ENCODE data around the gene NCKIPSD. TPM values are rescaled to one million over a fixed set of nuclear protein-coding genes. Genes with fewer than 3 reads are reported as not detected.

The NCKIPSD gene
- total RNA-seq, 1 experiment from 2014 or later, result 26.9 TPM

DNA sequence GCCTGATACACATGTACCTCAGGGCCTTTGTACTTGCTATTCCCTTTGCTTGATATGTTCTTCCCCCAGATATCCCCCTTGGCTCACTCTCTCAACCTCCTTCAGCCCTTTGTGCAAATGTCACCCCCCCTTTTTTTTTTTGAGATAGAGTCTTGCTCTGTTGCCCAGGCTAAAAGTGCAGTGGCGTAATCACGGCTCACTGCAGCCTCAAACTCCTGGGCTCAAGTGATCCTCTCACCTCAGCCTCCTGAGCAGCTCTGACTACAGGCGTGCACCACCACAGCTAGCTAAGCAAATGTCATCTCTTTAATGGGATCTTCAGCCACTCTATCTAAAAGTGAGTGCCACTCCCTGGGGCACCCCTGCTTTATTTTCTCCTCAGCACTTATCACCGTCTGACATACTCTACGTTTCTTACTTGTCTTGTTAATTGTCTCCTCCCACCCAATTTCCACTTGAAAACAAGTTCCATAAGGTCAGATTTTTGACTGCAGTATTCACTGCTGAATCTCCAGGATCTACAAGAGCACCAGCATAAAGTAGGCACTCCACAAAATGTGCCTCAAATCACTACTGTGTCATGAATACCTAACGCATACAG, 16.7 kb upstream of the NCKIPSD start:
- Mint-ChIP-seq H3K27ac (ENCODE audit: low read depth, unreplicated experiment) (no peak overlapping the region), H3K36me3 (ENCODE audit: insufficient read depth, unreplicated experiment) (peaks cover 97% of the 10 kb centered on the region), H3K27me3 (ENCODE audit: insufficient read depth, unreplicated experiment) (no peaks in the 10 kb centered on the region), H3K4me3 (ENCODE audit: unreplicated experiment) (no peak overlapping the region), H3K9me3 (ENCODE audit: unreplicated experiment) (no peaks in the 10 kb centered on the region), H3K4me1 (ENCODE audit: insufficient read depth, unreplicated experiment) (peaks cover 8% of the 10 kb centered on the region)
- intact Hi-C loops (cut with micrococcal nuclease), result no loop called here
- no peak for DNase-seq (ENCODE audit: unreplicated experiment)
- ChIA-PET CTCF (no interaction called here), POLR2A (interaction anchor here (0.6 kb wide), 2 partner anchors 38 kb away, joined by 3 read pairs; no protein-coding TSS in a partner anchor)
- BruUV-seq (replicated peaks), result no TSS peak
- TF ChIP-seq, protein P1, sequence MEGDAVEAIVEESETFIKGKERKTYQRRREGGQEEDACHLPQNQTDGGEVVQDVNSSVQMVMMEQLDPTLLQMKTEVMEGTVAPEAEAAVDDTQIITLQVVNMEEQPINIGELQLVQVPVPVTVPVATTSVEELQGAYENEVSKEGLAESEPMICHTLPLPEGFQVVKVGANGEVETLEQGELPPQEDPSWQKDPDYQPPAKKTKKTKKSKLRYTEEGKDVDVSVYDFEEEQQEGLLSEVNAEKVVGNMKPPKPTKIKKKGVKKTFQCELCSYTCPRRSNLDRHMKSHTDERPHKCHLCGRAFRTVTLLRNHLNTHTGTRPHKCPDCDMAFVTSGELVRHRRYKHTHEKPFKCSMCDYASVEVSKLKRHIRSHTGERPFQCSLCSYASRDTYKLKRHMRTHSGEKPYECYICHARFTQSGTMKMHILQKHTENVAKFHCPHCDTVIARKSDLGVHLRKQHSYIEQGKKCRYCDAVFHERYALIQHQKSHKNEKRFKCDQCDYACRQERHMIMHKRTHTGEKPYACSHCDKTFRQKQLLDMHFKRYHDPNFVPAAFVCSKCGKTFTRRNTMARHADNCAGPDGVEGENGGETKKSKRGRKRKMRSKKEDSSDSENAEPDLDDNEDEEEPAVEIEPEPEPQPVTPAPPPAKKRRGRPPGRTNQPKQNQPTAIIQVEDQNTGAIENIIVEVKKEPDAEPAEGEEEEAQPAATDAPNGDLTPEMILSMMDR (IDR thresholded peaks at IDR 0.05; ENCODE audit: unreplicated experiment), result no peak

DNA sequence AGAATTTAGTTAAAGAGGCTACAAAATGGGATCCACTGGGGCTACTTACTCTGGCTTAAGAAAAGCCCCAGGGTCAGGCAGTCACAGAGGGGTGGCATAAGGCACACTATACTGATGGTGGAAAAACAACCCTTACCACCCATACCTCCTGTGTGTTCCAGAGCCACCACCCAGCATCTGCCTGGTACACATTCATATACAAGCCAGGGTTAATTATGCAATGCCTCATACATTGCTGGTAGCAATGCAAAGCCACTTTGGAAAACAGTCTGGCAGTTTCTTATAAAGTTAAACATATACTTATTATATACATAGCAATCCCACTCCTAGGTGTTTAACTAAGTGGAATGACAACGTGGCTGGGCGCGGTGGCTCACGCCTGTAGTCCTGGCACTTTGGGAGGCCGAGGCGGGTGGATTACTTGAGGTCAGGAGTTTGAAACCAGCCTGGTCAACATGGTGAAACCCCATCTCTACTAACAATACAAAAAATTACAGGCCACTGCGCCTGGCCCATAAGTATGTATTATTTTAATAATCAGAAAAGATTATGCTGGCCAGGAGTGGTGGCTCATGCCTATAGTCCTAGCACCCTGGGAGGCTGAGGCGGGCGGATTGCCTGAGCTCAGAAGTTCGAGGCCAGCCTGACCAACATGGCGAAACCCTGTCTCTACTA, 15.2 kb upstream of the NCKIPSD start:
- Mint-ChIP-seq H3K27me3 (ENCODE audit: insufficient read depth, unreplicated experiment) (no peaks in the 10 kb centered on the region), H3K4me1 (ENCODE audit: insufficient read depth, unreplicated experiment) (peaks cover 8% of the 10 kb centered on the region), H3K9me3 (ENCODE audit: unreplicated experiment) (no peaks in the 10 kb centered on the region), H3K4me3 (ENCODE audit: unreplicated experiment) (no peak overlapping the region), H3K36me3 (ENCODE audit: insufficient read depth, unreplicated experiment) (peaks cover 93% of the 10 kb centered on the region), H3K27ac (ENCODE audit: low read depth, unreplicated experiment) (no peak overlapping the region)
- DNase-seq (ENCODE audit: unreplicated experiment), result no peak
- TF ChIP-seq, protein P1 (IDR thresholded peaks at IDR 0.05; ENCODE audit: unreplicated experiment), result no peak
- intact Hi-C loops (cut with micrococcal nuclease), result no loop called here
- CTCF ChIA-PET, result no interaction called here
- POLR2A ChIA-PET, result interaction anchor here (8.8 kb wide), 1 partner anchor 15 kb away, joined by 114 read pairs; the partner anchor contains the start of gene IP6K2
- no TSS peak for BruUV-seq (replicated peaks)

DNA sequence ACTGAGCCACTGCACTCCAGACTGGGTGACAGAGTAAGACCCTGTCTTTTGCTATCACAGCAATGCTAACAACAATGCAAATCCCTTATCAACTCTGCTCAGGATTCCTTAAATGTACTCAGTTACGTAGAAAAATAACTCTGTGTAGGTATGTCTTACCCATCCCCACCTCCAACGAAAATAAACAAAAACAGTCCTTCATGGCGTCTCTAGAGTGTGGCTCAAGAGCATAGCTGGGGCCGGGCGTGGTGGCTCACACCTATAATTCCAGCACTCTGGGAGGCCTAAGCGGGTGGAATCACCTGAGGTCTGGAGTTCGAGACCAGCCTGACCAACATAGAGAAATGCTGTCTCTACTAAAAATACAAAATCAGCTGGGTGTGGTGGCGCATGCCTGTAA, 13.2 kb upstream of the NCKIPSD start:
- no peak for DNase-seq (ENCODE audit: unreplicated experiment)
- ChIA-PET POLR2A (interaction anchor here (1.5 to 8.8 kb wide), 4 partner anchors 9 to 41 kb away, joined by 6 to 114 read pairs (median 54); partner anchors contain the start of gene IP6K2), CTCF (interaction anchor here (1.4 kb wide), 1 partner anchor 9 kb away, joined by 6 read pairs; no protein-coding TSS in a partner anchor)
- peaks cover 20% of the 10 kb centered on the region for H3K4me1 Mint-ChIP-seq (ENCODE audit: insufficient read depth, unreplicated experiment)
- peaks cover 90% of the 10 kb centered on the region for H3K36me3 Mint-ChIP-seq (ENCODE audit: insufficient read depth, unreplicated experiment)
- H3K4me3 Mint-ChIP-seq (ENCODE audit: unreplicated experiment), result no peak overlapping the region
- BruUV-seq (replicated peaks), result no TSS peak
- intact Hi-C loops (cut with micrococcal nuclease), result loop anchor here (2.0 to 10.0 kb wide), 2 partner anchors 42 to 216 kb away; partner anchors contain the start of gene ARIH2
- H3K9me3 Mint-ChIP-seq (ENCODE audit: unreplicated experiment), result no peaks in the 10 kb centered on the region
- no peak overlapping the region for H3K27ac Mint-ChIP-seq (ENCODE audit: low read depth, unreplicated experiment)
- TF ChIP-seq, protein P1 (IDR thresholded peaks at IDR 0.05; ENCODE audit: unreplicated experiment), result no peak
- H3K27me3 Mint-ChIP-seq (ENCODE audit: insufficient read depth, unreplicated experiment), result no peaks in the 10 kb centered on the region

DNA sequence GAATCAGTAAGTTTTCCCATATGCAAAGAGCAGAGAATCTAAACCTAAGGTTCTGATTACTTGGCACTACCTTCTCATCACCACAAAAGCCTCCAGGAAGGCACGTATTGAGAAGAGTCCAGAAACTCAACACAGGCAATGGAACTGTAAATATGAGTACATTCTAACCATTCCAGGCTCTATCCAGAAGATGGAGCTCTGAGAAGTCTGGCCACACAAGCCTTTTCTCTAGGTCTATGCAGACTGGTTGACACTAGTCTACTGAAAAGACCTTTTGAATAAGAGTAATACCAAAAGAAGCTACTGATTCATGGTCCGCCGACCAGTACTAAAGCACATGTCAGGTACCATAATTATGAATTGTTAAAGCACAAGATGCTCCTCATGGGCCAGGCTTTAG, 12.2 kb upstream of the NCKIPSD start:
- Mint-ChIP-seq H3K36me3 (ENCODE audit: insufficient read depth, unreplicated experiment) (peaks cover 91% of the 10 kb centered on the region), H3K4me1 (ENCODE audit: insufficient read depth, unreplicated experiment) (peaks cover 27% of the 10 kb centered on the region), H3K9me3 (ENCODE audit: unreplicated experiment) (no peaks in the 10 kb centered on the region), H3K27me3 (ENCODE audit: insufficient read depth, unreplicated experiment) (no peaks in the 10 kb centered on the region), H3K27ac (ENCODE audit: low read depth, unreplicated experiment) (no peak overlapping the region), H3K4me3 (ENCODE audit: unreplicated experiment) (no peak overlapping the region)
- no TSS peak for BruUV-seq (replicated peaks)
- ChIA-PET CTCF (interaction anchor here (0.7 to 1.4 kb wide), 5 partner anchors 10 to 90 kb away, joined by 3 to 6 read pairs (median 3); no protein-coding TSS in a partner anchor), POLR2A (interaction anchor here (0.7 to 8.8 kb wide), 8 partner anchors 10 to 99 kb away, joined by 3 to 114 read pairs (median 5); partner anchors contain the start of gene IP6K2)
- TF ChIP-seq, protein P1 (IDR thresholded peaks at IDR 0.05; ENCODE audit: unreplicated experiment), result no peak
- intact Hi-C loops (cut with micrococcal nuclease), result loop anchor here (2.0 to 10.0 kb wide), 2 partner anchors 43 to 217 kb away; partner anchors contain the start of gene ARIH2
- DNase-seq (ENCODE audit: unreplicated experiment), result no peak

Measured in MCF 10A (cell line).